Tibial nerve (tissue), 3 donors: ENCODE measurements around the gene CTNND2.

Experiments
- CTCF ChIP-seq, 5 experiments: fragments of 200-600 bp in 3 of 5; fragments of 450-650 bp in 2 of 5; sonication (generic) in 3 of 5; IDR thresholded peaks; one replicate each; pipeline ENCODE4 v1.5.1; 2016 to 2019; ENCODE audit warnings: antibody characterized with exemption in 5 of 5, mild to moderate bottlenecking in 3 of 5, moderate library complexity in 2 of 5
- POLR2A ChIP-seq, 2 donors: fragments of 450-650 bp; IDR thresholded peaks; one replicate each; pipeline ENCODE4 v1.6.1; 2017; ENCODE audit warnings: antibody characterized with exemption in 2 of 2, mild to moderate bottlenecking in 2 of 2, moderate library complexity in 2 of 2

- no peak for TF ChIP-seq CTCF (IDR thresholded peaks at IDR 0.05)
- TF ChIP-seq POLR2A (IDR thresholded peaks at IDR 0.05) = no peak
Measured at GRCh38 chr5:11709021-11709420, 195.2 kb downstream of the CTNND2 start.
